Smooth muscle cell (in vitro differentiated cells): ENCODE measurements around the gene PHYHIPL. TPM values are rescaled to one million over a fixed set of nuclear protein-coding genes. Genes with fewer than 3 reads are reported as not detected.

Source experiments
- DNase-seq: peaks from one replicate; lab custom pipeline; 2025; ENCODE audit not compliant: unreplicated experiment; lab: John Stamatoyannopoulos, UW
- H2AFZ ChIP-seq: fragments of 200-600 bp; sonication (generic); 2 replicates; pipeline ENCODE4 v1.6.0; 2016; ENCODE audit warnings: antibody characterized with exemption, low read depth, mild to moderate bottlenecking
- H3F3A ChIP-seq: fragments of 200-600 bp; sonication (generic); 2 replicates; pipeline ENCODE4 v1.6.0; 2017; ENCODE audit warnings: antibody characterized with exemption, low read depth
- H3K27ac ChIP-seq: fragments of 200-600 bp; sonication (generic); 2 replicates; pipeline ENCODE4 v1.5.1; 2016; ENCODE audit warnings: low read depth, mild to moderate bottlenecking
- H3K27me3 ChIP-seq: fragments of 200-600 bp; sonication (generic); 2 replicates; pipeline ENCODE4 v1.6.1; 2016; ENCODE audit warnings: low read depth, mild to moderate bottlenecking
- H3K36me3 ChIP-seq: fragments of 200-600 bp; sonication (generic); 2 replicates; pipeline ENCODE4 v1.5.1; 2016; ENCODE audit warnings: low read depth
- H3K4me1 ChIP-seq: fragments of 200-600 bp; sonication (generic); 2 replicates; pipeline ENCODE4 v1.5.1; 2016; ENCODE audit warnings: low read depth
- H3K4me2 ChIP-seq: fragments of 200-600 bp; sonication (generic); 2 replicates; pipeline ENCODE4 v1.6.0; 2016; ENCODE audit warnings: mild to moderate bottlenecking
- H3K4me3 ChIP-seq: fragments of 200-600 bp; sonication (generic); 2 replicates; pipeline ENCODE4 v1.5.1; 2016; ENCODE audit warnings: mild to moderate bottlenecking
- H3K79me2 ChIP-seq: fragments of 200-600 bp; sonication (generic); 2 replicates; pipeline ENCODE4 v1.6.0; 2016; ENCODE audit warnings: low read depth, mild to moderate bottlenecking
- H3K9ac ChIP-seq: fragments of 200-600 bp; sonication (generic); 2 replicates; pipeline ENCODE4 v1.6.0; 2016; ENCODE audit warnings: low read depth
- H3K9me3 ChIP-seq: fragments of 200-600 bp; sonication (generic); replicated peaks from 2 replicates; pipeline ENCODE4 v1.5.1; 2016; ENCODE audit warnings: low read depth
- H4K20me1 ChIP-seq: fragments of 200-600 bp; sonication (generic); 2 replicates; pipeline ENCODE4 v1.6.0; 2016; ENCODE audit warnings: low read depth
- WGBS: methylation state at CpG from one replicate; pipeline ENCODE4 v1.1.7; 2016; ENCODE audit warnings: low lambda C conversion rate; 5-methylcytosine and 5-hydroxymethylcytosine counted together
- polyA plus RNA-seq: library from polyadenylated mRNA; unstranded; fragments of >200 nt; fragmentation: Nextera tagmentation; extraction: Ambion mirVana; gene quantifications from 2 replicates; pipeline ENCODE4 v1.2.1, GENCODE V29; 2016
- total RNA-seq: library from RNA; depleted of rRNA; stranded (reverse); fragments of >200 nt; gene quantifications from 2 replicates; pipeline ENCODE4 v1.2.3, GENCODE V29; 2014
- TF ChIP-seq, protein P1 (sequence below): fragments of 200-600 bp; sonication (generic); IDR thresholded peaks from 2 replicates; pipeline ENCODE4 v1.5.1; 2017; ENCODE audit warnings: borderline replicate concordance, mild to moderate bottlenecking, antibody characterized with exemption; ENCODE audit not compliant: insufficient read depth, poor library complexity, severe bottlenecking

The PHYHIPL gene
- total and polyA plus RNA-seq, 2 experiments from 2014 or later, result 0.31 to 0.63 TPM

DNA sequence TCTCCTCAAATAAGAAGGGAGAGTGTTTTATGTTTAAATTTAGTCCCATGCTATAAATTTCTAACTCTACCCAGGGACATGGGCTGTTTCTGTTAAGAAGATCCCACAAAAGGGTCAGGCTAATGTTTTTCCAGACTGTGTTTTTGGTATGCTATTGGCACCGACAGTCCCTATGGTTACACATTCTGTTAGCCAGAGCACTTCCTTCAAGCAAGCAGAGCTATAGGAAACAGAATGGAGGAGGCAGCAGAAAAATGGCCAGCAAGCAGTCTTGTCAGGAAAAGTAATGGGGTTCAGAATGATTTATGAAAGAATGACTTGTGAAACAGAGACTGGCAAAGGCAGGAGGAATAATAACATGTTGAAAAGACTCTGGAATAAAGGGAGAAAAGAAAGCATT lies 44.8 kb upstream of the PHYHIPL start:
- TF ChIP-seq, protein P1, sequence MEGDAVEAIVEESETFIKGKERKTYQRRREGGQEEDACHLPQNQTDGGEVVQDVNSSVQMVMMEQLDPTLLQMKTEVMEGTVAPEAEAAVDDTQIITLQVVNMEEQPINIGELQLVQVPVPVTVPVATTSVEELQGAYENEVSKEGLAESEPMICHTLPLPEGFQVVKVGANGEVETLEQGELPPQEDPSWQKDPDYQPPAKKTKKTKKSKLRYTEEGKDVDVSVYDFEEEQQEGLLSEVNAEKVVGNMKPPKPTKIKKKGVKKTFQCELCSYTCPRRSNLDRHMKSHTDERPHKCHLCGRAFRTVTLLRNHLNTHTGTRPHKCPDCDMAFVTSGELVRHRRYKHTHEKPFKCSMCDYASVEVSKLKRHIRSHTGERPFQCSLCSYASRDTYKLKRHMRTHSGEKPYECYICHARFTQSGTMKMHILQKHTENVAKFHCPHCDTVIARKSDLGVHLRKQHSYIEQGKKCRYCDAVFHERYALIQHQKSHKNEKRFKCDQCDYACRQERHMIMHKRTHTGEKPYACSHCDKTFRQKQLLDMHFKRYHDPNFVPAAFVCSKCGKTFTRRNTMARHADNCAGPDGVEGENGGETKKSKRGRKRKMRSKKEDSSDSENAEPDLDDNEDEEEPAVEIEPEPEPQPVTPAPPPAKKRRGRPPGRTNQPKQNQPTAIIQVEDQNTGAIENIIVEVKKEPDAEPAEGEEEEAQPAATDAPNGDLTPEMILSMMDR, result no peak
- Histone ChIP-seq H3K9ac (no peak overlapping the region), H3K79me2 (no peaks in the 10 kb centered on the region), H3K27ac (no peak overlapping the region), H3K4me2 (no peak overlapping the region), H3K9me3 (no peaks in the 10 kb centered on the region), H3K27me3 (no peaks in the 10 kb centered on the region), H4K20me1 (no peaks in the 10 kb centered on the region), H3K36me3 (no peaks in the 10 kb centered on the region), H2AFZ (no peak overlapping the region), H3F3A (no peaks in the 10 kb centered on the region), H3K4me1 (no peaks in the 10 kb centered on the region), H3K4me3 (no peak overlapping the region)
- WGBS, result 76% methylated on average over 1 of the region's 1 CpG
- DNase-seq, result no peak

GRCh38 chr10:59133841-59134593 lies 42.4 kb upstream of the PHYHIPL start:
- WGBS, result 97% methylated on average over 1 of the region's 1 CpG
- H4K20me1 ChIP-seq, result no peaks in the 10 kb centered on the region
- no peak overlapping the region for H3K4me2 ChIP-seq
- H3K9me3 ChIP-seq, result no peaks in the 10 kb centered on the region
- TF ChIP-seq, protein P1, result no peak
- H3K4me3 ChIP-seq, result no peak overlapping the region
- no peaks in the 10 kb centered on the region for H3F3A ChIP-seq
- DNase-seq, result no peak
- H2AFZ ChIP-seq, result no peak overlapping the region
- no peak overlapping the region for H3K9ac ChIP-seq
- H3K4me1 ChIP-seq, result no peaks in the 10 kb centered on the region
- no peaks in the 10 kb centered on the region for H3K79me2 ChIP-seq
- H3K36me3 ChIP-seq, result no peaks in the 10 kb centered on the region
- H3K27ac ChIP-seq, result no peak overlapping the region
- H3K27me3 ChIP-seq, result no peaks in the 10 kb centered on the region

DNA sequence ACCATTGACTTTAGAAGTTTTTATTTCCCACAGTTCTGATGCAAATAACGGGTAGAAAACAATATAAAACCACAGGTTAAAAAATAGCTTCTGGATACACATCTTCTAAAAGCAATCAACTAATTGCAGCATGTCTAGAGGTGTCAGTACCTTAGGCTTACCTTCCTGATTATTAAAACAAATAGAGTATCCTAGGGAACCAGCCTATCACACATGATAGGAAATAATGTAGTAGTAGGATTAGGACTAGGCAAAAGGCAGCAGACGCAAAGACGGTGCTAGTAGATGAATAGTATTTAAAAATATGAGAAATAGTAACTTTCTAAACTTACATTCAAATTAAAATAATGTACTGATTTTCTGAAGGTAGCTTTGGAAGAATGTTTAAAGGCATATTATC lies 41.7 kb upstream of the PHYHIPL start:
- Histone ChIP-seq H3K27me3 (no peaks in the 10 kb centered on the region), H3K4me3 (no peak overlapping the region), H3K36me3 (no peaks in the 10 kb centered on the region), H3K9ac (no peak overlapping the region), H2AFZ (no peak overlapping the region), H3K9me3 (no peaks in the 10 kb centered on the region), H3K4me2 (no peak overlapping the region), H3K27ac (no peak overlapping the region), H3K4me1 (no peaks in the 10 kb centered on the region), H3F3A (no peaks in the 10 kb centered on the region), H3K79me2 (no peaks in the 10 kb centered on the region), H4K20me1 (no peaks in the 10 kb centered on the region)
- DNase-seq, result no peak
- WGBS, result 89% methylated on average over 3 of the region's 3 CpGs
- TF ChIP-seq, protein P1, result no peak

- no peak overlapping the region for H2AFZ ChIP-seq
- H3K4me1 ChIP-seq, result no peaks in the 10 kb centered on the region
- H3K27me3 ChIP-seq, result no peaks in the 10 kb centered on the region
- no peak overlapping the region for H3K4me3 ChIP-seq
- no peaks in the 10 kb centered on the region for H3K9me3 ChIP-seq
- H3K9ac ChIP-seq, result no peak overlapping the region
- no peak overlapping the region for H3K4me2 ChIP-seq
- no peak for DNase-seq
- no peaks in the 10 kb centered on the region for H3K36me3 ChIP-seq
- TF ChIP-seq, protein P1, result no peak
- no peaks in the 10 kb centered on the region for H4K20me1 ChIP-seq
- no peak overlapping the region for H3K27ac ChIP-seq
- 80% methylated on average over 3 of the region's 3 CpGs for WGBS
- no peaks in the 10 kb centered on the region for H3K79me2 ChIP-seq
- no peaks in the 10 kb centered on the region for H3F3A ChIP-seq
Observed at GRCh38 chr10:59135275-59135674, 41.2 kb upstream of the PHYHIPL start.
